C4-2B (cell line): ENCODE measurements around the gene COL4A2.

Experiments used
- ZFX ChIP-seq: fragments of 450-650 bp; IDR thresholded peaks from 2 replicates; pipeline ENCODE4 v1.6.1; 2017
- TF ChIP-seq, protein P1 (sequence below): fragments of 450-650 bp; conservative IDR thresholded peaks from 2 replicates; pipeline ENCODE4 v1.5.1; 2017; ENCODE audit warnings: mild to moderate bottlenecking

DNA sequence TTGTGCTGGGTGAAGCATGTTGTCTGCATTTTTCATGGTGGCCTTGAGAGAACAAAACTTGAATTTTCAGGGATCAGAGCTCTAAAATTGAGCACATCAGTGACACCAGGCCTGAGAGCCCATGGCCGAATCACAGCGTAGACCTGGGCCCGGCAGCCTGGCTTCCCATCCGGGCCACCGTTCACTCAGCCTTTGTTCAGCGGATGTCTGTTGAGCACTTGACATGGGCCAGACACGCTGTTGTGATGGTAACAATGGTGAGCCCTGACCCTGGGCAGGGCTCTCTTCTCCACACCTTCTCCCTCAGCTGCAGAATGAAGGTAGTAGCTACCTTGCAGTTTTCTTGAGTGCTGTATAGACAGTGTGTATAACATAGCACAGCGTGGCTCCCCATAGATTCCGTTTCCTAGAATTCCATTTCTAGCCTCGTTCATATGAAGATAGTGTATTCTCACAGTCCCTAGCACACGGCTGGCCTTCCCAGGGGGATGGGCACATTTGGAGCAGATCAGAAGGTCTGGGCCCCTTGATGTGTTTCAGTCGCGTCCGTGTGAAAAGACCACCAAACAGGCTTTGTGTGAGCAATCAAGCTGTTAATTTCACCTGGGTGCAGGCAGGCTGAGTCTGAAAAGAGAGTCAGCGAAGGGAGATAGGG, 179.1 kb downstream of the COL4A2 start:
- TF ChIP-seq, protein P1, sequence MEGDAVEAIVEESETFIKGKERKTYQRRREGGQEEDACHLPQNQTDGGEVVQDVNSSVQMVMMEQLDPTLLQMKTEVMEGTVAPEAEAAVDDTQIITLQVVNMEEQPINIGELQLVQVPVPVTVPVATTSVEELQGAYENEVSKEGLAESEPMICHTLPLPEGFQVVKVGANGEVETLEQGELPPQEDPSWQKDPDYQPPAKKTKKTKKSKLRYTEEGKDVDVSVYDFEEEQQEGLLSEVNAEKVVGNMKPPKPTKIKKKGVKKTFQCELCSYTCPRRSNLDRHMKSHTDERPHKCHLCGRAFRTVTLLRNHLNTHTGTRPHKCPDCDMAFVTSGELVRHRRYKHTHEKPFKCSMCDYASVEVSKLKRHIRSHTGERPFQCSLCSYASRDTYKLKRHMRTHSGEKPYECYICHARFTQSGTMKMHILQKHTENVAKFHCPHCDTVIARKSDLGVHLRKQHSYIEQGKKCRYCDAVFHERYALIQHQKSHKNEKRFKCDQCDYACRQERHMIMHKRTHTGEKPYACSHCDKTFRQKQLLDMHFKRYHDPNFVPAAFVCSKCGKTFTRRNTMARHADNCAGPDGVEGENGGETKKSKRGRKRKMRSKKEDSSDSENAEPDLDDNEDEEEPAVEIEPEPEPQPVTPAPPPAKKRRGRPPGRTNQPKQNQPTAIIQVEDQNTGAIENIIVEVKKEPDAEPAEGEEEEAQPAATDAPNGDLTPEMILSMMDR = no peak
- no peak for TF ChIP-seq ZFX
